Fibroblast of the aortic adventitia (primary cell): Measurements from ENCODE around the gene KMT2B. TPM values are rescaled to one million over a fixed set of nuclear protein-coding genes. Genes with fewer than 3 reads are reported as not detected.

Experiments
- DNase-seq: peaks from one replicate; pipeline ENCODE4 v3.0.0-alpha.2; 2010; ENCODE audit warnings: low read depth
- H3K4me3 ChIP-seq: 2 replicates; pipeline ENCODE4 v1.5.1; 2011; ENCODE audit warnings: low read depth, mild to moderate bottlenecking, control low read depth, low read length, moderate library complexity
- total RNA-seq: library from RNA; depleted of rRNA; stranded (reverse); fragments of >200 nt; gene quantifications from 2 replicates; pipeline ENCODE4 v1.2.3, GENCODE V29; 2012; ENCODE audit warnings: low replicate concordance
- TF ChIP-seq, protein P1 (sequence below): IDR thresholded peaks from 2 replicates; pipeline ENCODE4 v1.5.1; 2011; ENCODE audit warnings: mild to moderate bottlenecking, low read length, control low read depth, inconsistent platforms; ENCODE audit not compliant: insufficient read depth

Gene KMT2B, protein sequence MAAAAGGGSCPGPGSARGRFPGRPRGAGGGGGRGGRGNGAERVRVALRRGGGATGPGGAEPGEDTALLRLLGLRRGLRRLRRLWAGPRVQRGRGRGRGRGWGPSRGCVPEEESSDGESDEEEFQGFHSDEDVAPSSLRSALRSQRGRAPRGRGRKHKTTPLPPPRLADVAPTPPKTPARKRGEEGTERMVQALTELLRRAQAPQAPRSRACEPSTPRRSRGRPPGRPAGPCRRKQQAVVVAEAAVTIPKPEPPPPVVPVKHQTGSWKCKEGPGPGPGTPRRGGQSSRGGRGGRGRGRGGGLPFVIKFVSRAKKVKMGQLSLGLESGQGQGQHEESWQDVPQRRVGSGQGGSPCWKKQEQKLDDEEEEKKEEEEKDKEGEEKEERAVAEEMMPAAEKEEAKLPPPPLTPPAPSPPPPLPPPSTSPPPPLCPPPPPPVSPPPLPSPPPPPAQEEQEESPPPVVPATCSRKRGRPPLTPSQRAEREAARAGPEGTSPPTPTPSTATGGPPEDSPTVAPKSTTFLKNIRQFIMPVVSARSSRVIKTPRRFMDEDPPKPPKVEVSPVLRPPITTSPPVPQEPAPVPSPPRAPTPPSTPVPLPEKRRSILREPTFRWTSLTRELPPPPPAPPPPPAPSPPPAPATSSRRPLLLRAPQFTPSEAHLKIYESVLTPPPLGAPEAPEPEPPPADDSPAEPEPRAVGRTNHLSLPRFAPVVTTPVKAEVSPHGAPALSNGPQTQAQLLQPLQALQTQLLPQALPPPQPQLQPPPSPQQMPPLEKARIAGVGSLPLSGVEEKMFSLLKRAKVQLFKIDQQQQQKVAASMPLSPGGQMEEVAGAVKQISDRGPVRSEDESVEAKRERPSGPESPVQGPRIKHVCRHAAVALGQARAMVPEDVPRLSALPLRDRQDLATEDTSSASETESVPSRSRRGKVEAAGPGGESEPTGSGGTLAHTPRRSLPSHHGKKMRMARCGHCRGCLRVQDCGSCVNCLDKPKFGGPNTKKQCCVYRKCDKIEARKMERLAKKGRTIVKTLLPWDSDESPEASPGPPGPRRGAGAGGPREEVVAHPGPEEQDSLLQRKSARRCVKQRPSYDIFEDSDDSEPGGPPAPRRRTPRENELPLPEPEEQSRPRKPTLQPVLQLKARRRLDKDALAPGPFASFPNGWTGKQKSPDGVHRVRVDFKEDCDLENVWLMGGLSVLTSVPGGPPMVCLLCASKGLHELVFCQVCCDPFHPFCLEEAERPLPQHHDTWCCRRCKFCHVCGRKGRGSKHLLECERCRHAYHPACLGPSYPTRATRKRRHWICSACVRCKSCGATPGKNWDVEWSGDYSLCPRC (N-terminal part only)
- 6.8 and 14.9 TPM in 2 replicates for total RNA-seq

GRCh38 chr19:35717665-35718344 lies at the start of gene KMT2B:
TSS of gene KMT2B (plus strand) at chr19:35718003. CDS start at chr19:35718019, 16 bp downstream.
- H3K4me3 ChIP-seq: peak within 1 kb of the TSS; percentile 87
- no peak for DNase-seq
- TF ChIP-seq, protein P1, sequence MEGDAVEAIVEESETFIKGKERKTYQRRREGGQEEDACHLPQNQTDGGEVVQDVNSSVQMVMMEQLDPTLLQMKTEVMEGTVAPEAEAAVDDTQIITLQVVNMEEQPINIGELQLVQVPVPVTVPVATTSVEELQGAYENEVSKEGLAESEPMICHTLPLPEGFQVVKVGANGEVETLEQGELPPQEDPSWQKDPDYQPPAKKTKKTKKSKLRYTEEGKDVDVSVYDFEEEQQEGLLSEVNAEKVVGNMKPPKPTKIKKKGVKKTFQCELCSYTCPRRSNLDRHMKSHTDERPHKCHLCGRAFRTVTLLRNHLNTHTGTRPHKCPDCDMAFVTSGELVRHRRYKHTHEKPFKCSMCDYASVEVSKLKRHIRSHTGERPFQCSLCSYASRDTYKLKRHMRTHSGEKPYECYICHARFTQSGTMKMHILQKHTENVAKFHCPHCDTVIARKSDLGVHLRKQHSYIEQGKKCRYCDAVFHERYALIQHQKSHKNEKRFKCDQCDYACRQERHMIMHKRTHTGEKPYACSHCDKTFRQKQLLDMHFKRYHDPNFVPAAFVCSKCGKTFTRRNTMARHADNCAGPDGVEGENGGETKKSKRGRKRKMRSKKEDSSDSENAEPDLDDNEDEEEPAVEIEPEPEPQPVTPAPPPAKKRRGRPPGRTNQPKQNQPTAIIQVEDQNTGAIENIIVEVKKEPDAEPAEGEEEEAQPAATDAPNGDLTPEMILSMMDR: no peak

- TF ChIP-seq, protein P1: no peak
- no peak overlapping the region for H3K4me3 ChIP-seq
- no peak for DNase-seq
These were observed 48.2 kb upstream of the KMT2B start for GRCh38 chr19:35669566-35669965.

GRCh38 chr19:35669974-35670373 lies 47.8 kb upstream of the KMT2B start:
- TF ChIP-seq, protein P1: no peak
- no peak for DNase-seq

GRCh38 chr19:35670686-35671085 lies 47.1 kb upstream of the KMT2B start:
- no peak for DNase-seq
- H3K4me3 ChIP-seq: no peak overlapping the region
- TF ChIP-seq, protein P1: no peak

More at GRCh38 chr19:35669974-35670373, 47.8 kb upstream of the KMT2B start:
- H3K4me3 ChIP-seq: no peak overlapping the region

GRCh38 chr19:35671818-35672217 lies 46.0 kb upstream of the KMT2B start:
- TF ChIP-seq, protein P1: no peak
- H3K4me3 ChIP-seq: no peak overlapping the region
- DNase-seq: peak; percentile 47
